ENCODE data around the gene SPPL2B.
"Not testable (repeated sequence)": the region's sequence is repeated elsewhere in the genome, so short reads cannot be mapped to it uniquely, and the experiment has no call there.

Gene SPPL2B

GRCh38 chr19:2382530-2383222, 54.2 kb downstream of the SPPL2B start:
- no peak for DNase-seq

- DNase-seq: no peak
Measured at GRCh38 chr19:2385053-2385721, 56.7 kb downstream of the SPPL2B start.

GRCh38 chr19:2387367-2388288, 59.1 kb downstream of the SPPL2B start:
- DNase-seq: no peak

- DNase-seq: no peak
Measured at GRCh38 chr19:2389594-2389993, 61.1 kb downstream of the SPPL2B start.

- DNase-seq: no peak
Measured at GRCh38 chr19:2391118-2391725, 62.7 kb downstream of the SPPL2B start.

GRCh38 chr19:2392366-2392765, 63.9 kb downstream of the SPPL2B start:
- DNase-seq: no peak

GRCh38 chr19:2392899-2393298, 64.4 kb downstream of the SPPL2B start:
- DNase-seq: not testable (repeated sequence)

- no peak for DNase-seq
Measured at GRCh38 chr19:2394054-2394441, 65.6 kb downstream of the SPPL2B start.

GRCh38 chr19:2394442-2395292, 66.2 kb downstream of the SPPL2B start:
- DNase-seq: peak; percentile 67

- not testable (repeated sequence) for DNase-seq
Measured at GRCh38 chr19:2395293-2395829, 66.9 kb downstream of the SPPL2B start.

GRCh38 chr19:2397173-2397572, 68.7 kb downstream of the SPPL2B start:
- DNase-seq: not testable (repeated sequence)

GRCh38 chr19:2398735-2399305, 70.3 kb downstream of the SPPL2B start:
- no peak for DNase-seq

- DNase-seq: no peak
Measured at GRCh38 chr19:2399582-2399981, 71.1 kb downstream of the SPPL2B start.

All from SIG-M5 (cell line).